Measurements from ENCODE around the gene ASB1. TPM values are rescaled to one million over a fixed set of nuclear protein-coding genes. Genes with fewer than 3 reads are reported as not detected.

The ASB1 gene
- polyA plus RNA-seq, 1 experiment = 29.8 TPM

DNA sequence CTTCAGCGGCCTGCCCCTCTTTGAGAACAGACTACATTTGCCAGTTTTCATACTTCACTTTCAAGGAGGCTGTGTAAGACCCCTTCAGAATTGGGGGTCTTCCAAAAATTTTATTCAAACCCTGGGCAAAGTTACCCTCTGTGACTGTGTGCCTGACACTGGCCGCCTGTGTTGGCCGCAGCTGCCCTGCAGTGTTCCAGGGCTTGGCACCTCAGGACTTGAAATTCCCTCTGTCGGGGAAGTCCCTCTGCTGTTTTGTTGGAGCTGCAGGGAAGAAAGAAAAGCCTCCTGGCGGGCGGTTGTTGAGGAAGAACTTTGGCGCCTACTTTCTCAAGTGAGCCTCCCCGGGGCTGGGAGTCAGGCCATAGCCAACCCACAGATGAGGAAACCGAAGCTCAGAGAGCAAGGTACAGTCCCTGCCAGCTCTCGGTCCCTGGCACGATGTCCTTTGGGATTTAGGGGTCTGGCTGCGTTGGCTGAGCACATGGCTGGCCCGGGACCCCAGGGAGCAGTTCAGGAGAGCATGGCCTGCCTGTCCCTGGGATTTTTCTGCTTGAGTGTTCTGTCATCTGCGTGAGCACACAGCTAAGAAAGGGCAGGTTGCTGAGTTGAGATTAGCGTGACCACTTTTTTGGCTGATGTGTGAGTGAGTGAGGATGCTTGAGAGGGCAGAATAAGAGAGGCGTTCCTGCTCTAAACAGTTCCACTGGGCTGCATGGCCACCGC is 17.9 kb upstream of the ASB1 start:
- H3K4me3 ChIP-seq (ENCODE audit: low read depth, low read length) = no peak overlapping the region
- H3K9me3 ChIP-seq (ENCODE audit: control insufficient read depth, insufficient read depth, low read length) = no peaks in the 10 kb centered on the region
- no peak for DNase-seq (ENCODE audit: low read depth, low spot score)
- H3K27ac ChIP-seq (ENCODE audit: low read depth, low read length) = no peak overlapping the region
- ChIA-PET POLR2A (no interaction called here), CTCF (no interaction called here)
- no peaks in the 10 kb centered on the region for H3K27me3 ChIP-seq (ENCODE audit: control insufficient read depth, insufficient read depth, low read length)
- TF ChIP-seq, protein P1, sequence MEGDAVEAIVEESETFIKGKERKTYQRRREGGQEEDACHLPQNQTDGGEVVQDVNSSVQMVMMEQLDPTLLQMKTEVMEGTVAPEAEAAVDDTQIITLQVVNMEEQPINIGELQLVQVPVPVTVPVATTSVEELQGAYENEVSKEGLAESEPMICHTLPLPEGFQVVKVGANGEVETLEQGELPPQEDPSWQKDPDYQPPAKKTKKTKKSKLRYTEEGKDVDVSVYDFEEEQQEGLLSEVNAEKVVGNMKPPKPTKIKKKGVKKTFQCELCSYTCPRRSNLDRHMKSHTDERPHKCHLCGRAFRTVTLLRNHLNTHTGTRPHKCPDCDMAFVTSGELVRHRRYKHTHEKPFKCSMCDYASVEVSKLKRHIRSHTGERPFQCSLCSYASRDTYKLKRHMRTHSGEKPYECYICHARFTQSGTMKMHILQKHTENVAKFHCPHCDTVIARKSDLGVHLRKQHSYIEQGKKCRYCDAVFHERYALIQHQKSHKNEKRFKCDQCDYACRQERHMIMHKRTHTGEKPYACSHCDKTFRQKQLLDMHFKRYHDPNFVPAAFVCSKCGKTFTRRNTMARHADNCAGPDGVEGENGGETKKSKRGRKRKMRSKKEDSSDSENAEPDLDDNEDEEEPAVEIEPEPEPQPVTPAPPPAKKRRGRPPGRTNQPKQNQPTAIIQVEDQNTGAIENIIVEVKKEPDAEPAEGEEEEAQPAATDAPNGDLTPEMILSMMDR (IDR thresholded peaks at IDR 0.05; ENCODE audit: low read depth, low read length) = no peak

GRCh38 chr2:238409341-238410199 is 17.2 kb upstream of the ASB1 start:
- POLR2A ChIA-PET = interaction anchor here (0.6 kb wide), 1 partner anchor 413 kb away, joined by 5 read pairs; no protein-coding TSS in a partner anchor

DNA sequence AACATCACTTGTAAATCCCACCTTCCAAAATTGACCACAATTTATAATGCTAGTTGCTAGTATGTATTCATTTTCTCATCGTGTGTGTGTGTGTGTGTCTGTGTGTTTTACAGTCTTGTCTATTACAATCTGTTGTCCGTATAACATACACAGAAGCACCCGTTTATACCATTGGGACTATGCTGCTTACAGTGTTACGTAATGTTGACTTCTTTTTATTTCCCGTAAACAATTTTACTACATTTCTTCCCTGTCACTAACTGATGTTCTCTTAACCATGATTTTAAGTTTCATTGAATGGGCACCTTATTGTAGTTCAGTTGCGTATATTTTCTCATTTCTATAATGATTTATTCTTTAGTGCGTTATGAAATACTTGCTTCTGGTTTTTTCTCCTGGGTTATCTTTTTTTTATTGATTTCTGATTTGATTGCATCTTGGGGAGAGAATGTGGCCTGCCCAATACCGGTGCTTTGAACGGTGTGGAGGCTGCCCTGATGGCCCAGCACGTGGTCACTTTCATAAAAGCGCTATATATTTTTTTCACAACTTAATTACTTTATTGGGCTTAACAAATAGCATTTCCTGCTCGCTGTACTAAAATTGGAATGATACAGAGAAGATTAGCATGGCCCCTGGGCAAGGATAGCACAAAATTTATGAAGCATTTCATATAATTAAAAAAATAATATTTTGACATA is 14.5 kb upstream of the ASB1 start:
- no peak for DNase-seq (ENCODE audit: low read depth, low spot score)
- CTCF ChIA-PET = no interaction called here
- TF ChIP-seq, protein P1 (IDR thresholded peaks at IDR 0.05; ENCODE audit: low read depth, low read length) = no peak
- no peak overlapping the region for H3K4me3 ChIP-seq (ENCODE audit: low read depth, low read length)
- POLR2A ChIA-PET = no interaction called here
- no peaks in the 10 kb centered on the region for H3K27me3 ChIP-seq (ENCODE audit: control insufficient read depth, insufficient read depth, low read length)
- no peak overlapping the region for H3K27ac ChIP-seq (ENCODE audit: low read depth, low read length)
- H3K9me3 ChIP-seq (ENCODE audit: control insufficient read depth, insufficient read depth, low read length) = peaks cover 12% of the 10 kb centered on the region

More at GRCh38 chr2:238409341-238410199, 17.2 kb upstream of the ASB1 start:
- Histone ChIP-seq H3K27ac (ENCODE audit: low read depth, low read length) (no peak overlapping the region), H3K27me3 (ENCODE audit: control insufficient read depth, insufficient read depth, low read length) (no peaks in the 10 kb centered on the region), H3K9me3 (ENCODE audit: control insufficient read depth, insufficient read depth, low read length) (no peaks in the 10 kb centered on the region), H3K4me3 (ENCODE audit: low read depth, low read length) (no peak overlapping the region)
- DNase-seq (ENCODE audit: low read depth, low spot score) = no peak
- TF ChIP-seq, protein P1 (IDR thresholded peaks at IDR 0.05; ENCODE audit: low read depth, low read length) = no peak
- CTCF ChIA-PET = no interaction called here

- CTCF ChIA-PET = interaction anchor here (1.0 kb wide), 1 partner anchor 43 kb away, joined by 3 read pairs; no protein-coding TSS in a partner anchor
Measured at GRCh38 chr2:238413368-238413767, 13.4 kb upstream of the ASB1 start.

More at GRCh38 chr2:238413368-238413767, 13.4 kb upstream of the ASB1 start:
- DNase-seq (ENCODE audit: low read depth, low spot score) = no peak
- POLR2A ChIA-PET = no interaction called here
- TF ChIP-seq, protein P1 (IDR thresholded peaks at IDR 0.05; ENCODE audit: low read depth, low read length) = no peak
- Histone ChIP-seq H3K9me3 (ENCODE audit: control insufficient read depth, insufficient read depth, low read length) (peaks cover 12% of the 10 kb centered on the region), H3K27me3 (ENCODE audit: control insufficient read depth, insufficient read depth, low read length) (no peaks in the 10 kb centered on the region), H3K4me3 (ENCODE audit: low read depth, low read length) (no peak overlapping the region), H3K27ac (ENCODE audit: low read depth, low read length) (no peak overlapping the region)

Measured in AG04450 (cell line).